ENCODE results near the gene SZRD1.

DNA sequence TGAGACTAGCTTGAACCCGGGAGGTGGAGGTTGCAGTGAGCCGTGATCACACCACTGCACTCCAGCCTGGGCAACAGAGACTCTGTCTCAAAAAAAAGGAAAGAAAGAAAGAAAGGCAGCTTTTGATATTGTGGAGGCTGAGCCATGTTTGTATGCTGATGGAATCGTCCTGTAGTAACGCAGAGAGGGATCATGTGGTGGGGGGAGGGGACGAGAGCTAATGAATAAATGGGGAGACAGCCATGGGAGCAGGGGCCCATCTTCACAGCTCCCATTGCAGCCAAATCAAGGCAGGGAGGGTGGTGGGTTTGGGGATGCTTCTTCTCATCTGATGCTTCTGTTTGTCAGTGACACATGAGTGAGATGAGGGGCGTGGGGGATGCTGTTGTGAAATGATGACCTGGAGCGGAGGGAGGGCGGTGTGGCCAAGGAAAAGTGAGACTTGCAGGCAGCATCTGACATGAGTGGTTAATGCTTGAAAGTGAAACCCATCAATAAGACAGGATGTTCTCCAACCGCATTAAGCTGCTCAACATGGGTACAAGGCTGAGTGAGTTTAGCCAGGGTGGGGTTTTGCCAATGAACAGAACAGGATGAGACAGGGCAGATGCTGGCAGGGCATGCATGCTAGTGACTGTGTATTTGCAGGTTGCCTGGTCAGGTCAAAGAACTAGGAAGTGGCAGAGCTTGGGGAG is 53.5 kb downstream of the SZRD1 start:
- TF ChIP-seq, protein P1, sequence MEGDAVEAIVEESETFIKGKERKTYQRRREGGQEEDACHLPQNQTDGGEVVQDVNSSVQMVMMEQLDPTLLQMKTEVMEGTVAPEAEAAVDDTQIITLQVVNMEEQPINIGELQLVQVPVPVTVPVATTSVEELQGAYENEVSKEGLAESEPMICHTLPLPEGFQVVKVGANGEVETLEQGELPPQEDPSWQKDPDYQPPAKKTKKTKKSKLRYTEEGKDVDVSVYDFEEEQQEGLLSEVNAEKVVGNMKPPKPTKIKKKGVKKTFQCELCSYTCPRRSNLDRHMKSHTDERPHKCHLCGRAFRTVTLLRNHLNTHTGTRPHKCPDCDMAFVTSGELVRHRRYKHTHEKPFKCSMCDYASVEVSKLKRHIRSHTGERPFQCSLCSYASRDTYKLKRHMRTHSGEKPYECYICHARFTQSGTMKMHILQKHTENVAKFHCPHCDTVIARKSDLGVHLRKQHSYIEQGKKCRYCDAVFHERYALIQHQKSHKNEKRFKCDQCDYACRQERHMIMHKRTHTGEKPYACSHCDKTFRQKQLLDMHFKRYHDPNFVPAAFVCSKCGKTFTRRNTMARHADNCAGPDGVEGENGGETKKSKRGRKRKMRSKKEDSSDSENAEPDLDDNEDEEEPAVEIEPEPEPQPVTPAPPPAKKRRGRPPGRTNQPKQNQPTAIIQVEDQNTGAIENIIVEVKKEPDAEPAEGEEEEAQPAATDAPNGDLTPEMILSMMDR (IDR thresholded peaks at IDR 0.05; ENCODE audit: low read length): no peak
- no peak for TF ChIP-seq EZH2 (optimal IDR thresholded peaks at IDR 0.05; ENCODE audit: low read depth, low read length)

All from MM.1S (cell line).